Measurements from ENCODE around the gene DUSP28.

- no peak for TF ChIP-seq CTCF (IDR thresholded peaks at IDR 0.05)
- no peak for TF ChIP-seq POLR2AphosphoS5 (IDR thresholded peaks at IDR 0.05; ENCODE audit: low read depth, low read length)
- no peak for TF ChIP-seq REST (IDR thresholded peaks at IDR 0.05; ENCODE audit: insufficient read depth in 1 of 2, low read depth in 2 of 2, low read length in 1 of 2)
- TF ChIP-seq TCF7L2 (IDR thresholded peaks at IDR 0.05; ENCODE audit: low read depth, low read length), result no peak
Observed at GRCh38 chr2:240551288-240551687, 8.9 kb upstream of the DUSP28 start.

All from Panc1 (cell line).